WTC11 (cell line): ENCODE measurements around the gene SORCS2. TPM values are rescaled to one million over a fixed set of nuclear protein-coding genes. Genes with fewer than 3 reads are reported as not detected.

Experiments used
- ATAC-seq: fragments of 200-7000 bp; cut with Tn5 transposase; 2 replicates; pipeline ENCODE4 v1.10.0; 2021; ENCODE audit warnings: mild to moderate bottlenecking, moderate library complexity
- CTCF ChIA-PET: fragments of 300-600 bp; sonication (Branson Sonifier 250); formaldehyde crosslinking; loops from one replicate; lab custom pipeline; 2021; ENCODE audit warnings: antibody characterized with exemption; lab: Charles Lee
- POLR2A ChIA-PET: fragments of 350-600 bp; sonication (Branson Sonifier 250); formaldehyde crosslinking; loops from one replicate; lab custom pipeline; 2021; ENCODE audit warnings: antibody characterized with exemption; lab: Charles Lee
- DNase-seq: peaks from one replicate; pipeline ENCODE4 v3.0.0; 2021; ENCODE audit warnings: low spot score
- H3K27ac Mint-ChIP-seq: 2 replicates; pipeline ENCODE4 v1.8.0; 2021; ENCODE audit warnings: mixed read lengths
- H3K27me3 Mint-ChIP-seq: 2 replicates; pipeline ENCODE4 v1.8.0; 2021; ENCODE audit warnings: low read depth, mild to moderate bottlenecking, moderate library complexity, mixed read lengths
- H3K36me3 Mint-ChIP-seq: 2 replicates; pipeline ENCODE4 v1.8.0; 2021; ENCODE audit warnings: mixed read lengths
- H3K4me1 Mint-ChIP-seq: 2 replicates; pipeline ENCODE4 v1.8.0; 2022; ENCODE audit warnings: mixed read lengths
- H3K4me3 Mint-ChIP-seq: 2 replicates; pipeline ENCODE4 v1.8.0; 2021; ENCODE audit warnings: mild to moderate bottlenecking, moderate library complexity, mixed read lengths
- H3K9me3 Mint-ChIP-seq: 2 replicates; pipeline ENCODE4 v1.8.0; 2021; ENCODE audit warnings: mixed read lengths
- ATF3 ChIP-seq: sonication (generic); formaldehyde crosslinking; conservative IDR thresholded peaks from 2 replicates; pipeline ENCODE4 v1.8.1; 2022; ENCODE audit warnings: mild to moderate bottlenecking, missing genetic modification reagents
- ATF6 ChIP-seq: sonication (generic); formaldehyde crosslinking; IDR thresholded peaks from 2 replicates; pipeline ENCODE4 v1.8.1; 2023; ENCODE audit warnings: mild to moderate bottlenecking, missing genetic modification reagents
- CDX4 ChIP-seq: fragments of 250-450 bp; sonication (Bioruptor Pico); IDR thresholded peaks from 2 replicates; pipeline ENCODE4 v1.9.0; 2021; ENCODE audit warnings: moderate library complexity, mild to moderate bottlenecking, inconsistent platforms, borderline replicate concordance
- E2F4 ChIP-seq: sonication (generic); formaldehyde crosslinking; IDR thresholded peaks from 2 replicates; pipeline ENCODE4 v1.8.1; 2022; ENCODE audit warnings: low read depth, mild to moderate bottlenecking, moderate library complexity, missing genetic modification reagents, borderline replicate concordance
- EMX1 ChIP-seq: fragments of 250-450 bp; sonication (Bioruptor Pico); IDR thresholded peaks from 2 replicates; pipeline ENCODE4 v1.8.0; 2021; ENCODE audit warnings: mild to moderate bottlenecking
- ERG ChIP-seq: fragments of 250-450 bp; sonication (Bioruptor Pico); IDR thresholded peaks from 2 replicates; pipeline ENCODE4 v1.8.0; 2021; ENCODE audit warnings: mild to moderate bottlenecking
- ESRRA ChIP-seq: sonication (generic); formaldehyde crosslinking; IDR thresholded peaks from 2 replicates; pipeline ENCODE4 v1.8.1; 2022; ENCODE audit warnings: mild to moderate bottlenecking, missing genetic modification reagents, borderline replicate concordance
- FOXJ3 ChIP-seq: sonication (generic); formaldehyde crosslinking; IDR thresholded peaks from 2 replicates; pipeline ENCODE4 v1.9.0; 2021; ENCODE audit warnings: missing genetic modification reagents, mild to moderate bottlenecking, borderline replicate concordance
- IRF2 ChIP-seq: sonication (generic); formaldehyde crosslinking; IDR thresholded peaks from 2 replicates; pipeline ENCODE4 v1.8.0; 2022; ENCODE audit warnings: low read depth, missing genetic modification reagents, borderline replicate concordance
- NR1H2 ChIP-seq: sonication (generic); formaldehyde crosslinking; IDR thresholded peaks from 2 replicates; pipeline ENCODE4 v1.9.0; 2021; ENCODE audit warnings: mild to moderate bottlenecking, moderate library complexity, missing genetic modification reagents
- NR3C1 ChIP-seq: sonication (generic); formaldehyde crosslinking; conservative IDR thresholded peaks from 2 replicates; pipeline ENCODE4 v1.8.1; 2023; ENCODE audit warnings: low read depth, mild to moderate bottlenecking, missing genetic modification reagents
- SP1 ChIP-seq: sonication (generic); formaldehyde crosslinking; conservative IDR thresholded peaks from 2 replicates; pipeline ENCODE4 v1.8.1; 2022; ENCODE audit warnings: missing genetic modification reagents
- TEAD1 ChIP-seq: sonication (generic); formaldehyde crosslinking; IDR thresholded peaks from 2 replicates; pipeline ENCODE4 v1.8.0; 2022; ENCODE audit warnings: mild to moderate bottlenecking, missing genetic modification reagents
- ZMAT4 ChIP-seq: fragments of 250-450 bp; sonication (Bioruptor Pico); IDR thresholded peaks from 2 replicates; pipeline ENCODE4 v1.9.0; 2021; ENCODE audit warnings: mild to moderate bottlenecking
- ZNF121 ChIP-seq: sonication (generic); formaldehyde crosslinking; IDR thresholded peaks from 2 replicates; pipeline ENCODE4 v1.8.0; 2023; ENCODE audit warnings: missing genetic modification reagents
- ZNF138 ChIP-seq: sonication (generic); formaldehyde crosslinking; conservative IDR thresholded peaks from 2 replicates; pipeline ENCODE4 v1.8.1; 2022; ENCODE audit warnings: mild to moderate bottlenecking, moderate library complexity, missing genetic modification reagents
- ZNF219 ChIP-seq: sonication (generic); formaldehyde crosslinking; IDR thresholded peaks from 2 replicates; pipeline ENCODE4 v1.8.0; 2023; ENCODE audit warnings: missing genetic modification reagents, mild to moderate bottlenecking, borderline replicate concordance
- ZNF281 ChIP-seq: sonication (generic); formaldehyde crosslinking; IDR thresholded peaks from 2 replicates; pipeline ENCODE4 v1.8.0; 2023; ENCODE audit warnings: mild to moderate bottlenecking, missing genetic modification reagents
- ZNF396 ChIP-seq: fragments of 250-450 bp; sonication (Bioruptor Pico); IDR thresholded peaks from 2 replicates; pipeline ENCODE4 v1.8.0; 2021; ENCODE audit warnings: mild to moderate bottlenecking, moderate library complexity, borderline replicate concordance
- ZNF416 ChIP-seq: fragments of 250-450 bp; sonication (Bioruptor Pico); IDR thresholded peaks from 2 replicates; pipeline ENCODE4 v1.9.0; 2021; ENCODE audit warnings: mild to moderate bottlenecking, inconsistent platforms
- ZNF671 ChIP-seq: fragments of 250-450 bp; sonication (Bioruptor Pico); IDR thresholded peaks from 2 replicates; pipeline ENCODE4 v1.8.0; 2021; ENCODE audit warnings: mild to moderate bottlenecking
- total RNA-seq: library from RNA; stranded (reverse); gene quantifications from 3 replicates; pipeline ENCODE4 v1.2.3, GENCODE V29; 2021
- TF ChIP-seq, protein P1 (sequence below): sonication (generic); formaldehyde crosslinking; conservative IDR thresholded peaks from 2 replicates; pipeline ENCODE4 v1.8.1; 2023; ENCODE audit warnings: mild to moderate bottlenecking, low read depth, missing genetic modification reagents, moderate library complexity
- TF ChIP-seq, protein P2 (sequence below): sonication (generic); formaldehyde crosslinking; IDR thresholded peaks from 2 replicates; pipeline ENCODE4 v1.8.1; 2023; ENCODE audit warnings: mild to moderate bottlenecking, missing genetic modification reagents

Gene SORCS2
- total RNA-seq, 1 experiment from 2014 or later = 6.6 TPM

GRCh38 chr4:7574287-7575014 is 382.1 kb downstream of the SORCS2 start (continued):
- TF ChIP-seq ZNF281 (CRISPR knock-in tag) = no peak
- TF ChIP-seq E2F4 = no peak
- no peak for TF ChIP-seq ZNF121 (CRISPR knock-in tag)
- TF ChIP-seq ATF3 (CRISPR knock-in tag) = no peak
- no peak for TF ChIP-seq ATF6 (CRISPR knock-in tag)
- TF ChIP-seq ZNF138 = no peak
- no peak for TF ChIP-seq EMX1

GRCh38 chr4:7575426-7575825 is 383.1 kb downstream of the SORCS2 start:
- Mint-ChIP-seq H3K27me3 (peaks cover 14% of the 10 kb centered on the region), H3K9me3 (peaks cover 43% of the 10 kb centered on the region), H3K36me3 (peaks cover 33% of the 10 kb centered on the region), H3K4me1 (peaks cover 10% of the 10 kb centered on the region), H3K27ac (no peak overlapping the region), H3K4me3 (no peak overlapping the region)
- DNase-seq = no peak
- TF ChIP-seq ZMAT4 = no peak
- TF ChIP-seq ZNF416 (CRISPR knock-in tag) = no peak
- TF ChIP-seq, protein P1, sequence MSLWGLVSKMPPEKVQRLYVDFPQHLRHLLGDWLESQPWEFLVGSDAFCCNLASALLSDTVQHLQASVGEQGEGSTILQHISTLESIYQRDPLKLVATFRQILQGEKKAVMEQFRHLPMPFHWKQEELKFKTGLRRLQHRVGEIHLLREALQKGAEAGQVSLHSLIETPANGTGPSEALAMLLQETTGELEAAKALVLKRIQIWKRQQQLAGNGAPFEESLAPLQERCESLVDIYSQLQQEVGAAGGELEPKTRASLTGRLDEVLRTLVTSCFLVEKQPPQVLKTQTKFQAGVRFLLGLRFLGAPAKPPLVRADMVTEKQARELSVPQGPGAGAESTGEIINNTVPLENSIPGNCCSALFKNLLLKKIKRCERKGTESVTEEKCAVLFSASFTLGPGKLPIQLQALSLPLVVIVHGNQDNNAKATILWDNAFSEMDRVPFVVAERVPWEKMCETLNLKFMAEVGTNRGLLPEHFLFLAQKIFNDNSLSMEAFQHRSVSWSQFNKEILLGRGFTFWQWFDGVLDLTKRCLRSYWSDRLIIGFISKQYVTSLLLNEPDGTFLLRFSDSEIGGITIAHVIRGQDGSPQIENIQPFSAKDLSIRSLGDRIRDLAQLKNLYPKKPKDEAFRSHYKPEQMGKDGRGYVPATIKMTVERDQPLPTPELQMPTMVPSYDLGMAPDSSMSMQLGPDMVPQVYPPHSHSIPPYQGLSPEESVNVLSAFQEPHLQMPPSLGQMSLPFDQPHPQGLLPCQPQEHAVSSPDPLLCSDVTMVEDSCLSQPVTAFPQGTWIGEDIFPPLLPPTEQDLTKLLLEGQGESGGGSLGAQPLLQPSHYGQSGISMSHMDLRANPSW (CRISPR knock-in tag) = no peak
- TF ChIP-seq SP1 (CRISPR knock-in tag) = no peak
- no peak for TF ChIP-seq NR3C1
- TF ChIP-seq TEAD1 (CRISPR knock-in tag) = no peak
- no peak for TF ChIP-seq ZNF396 (CRISPR knock-in tag)
- TF ChIP-seq, protein P2, sequence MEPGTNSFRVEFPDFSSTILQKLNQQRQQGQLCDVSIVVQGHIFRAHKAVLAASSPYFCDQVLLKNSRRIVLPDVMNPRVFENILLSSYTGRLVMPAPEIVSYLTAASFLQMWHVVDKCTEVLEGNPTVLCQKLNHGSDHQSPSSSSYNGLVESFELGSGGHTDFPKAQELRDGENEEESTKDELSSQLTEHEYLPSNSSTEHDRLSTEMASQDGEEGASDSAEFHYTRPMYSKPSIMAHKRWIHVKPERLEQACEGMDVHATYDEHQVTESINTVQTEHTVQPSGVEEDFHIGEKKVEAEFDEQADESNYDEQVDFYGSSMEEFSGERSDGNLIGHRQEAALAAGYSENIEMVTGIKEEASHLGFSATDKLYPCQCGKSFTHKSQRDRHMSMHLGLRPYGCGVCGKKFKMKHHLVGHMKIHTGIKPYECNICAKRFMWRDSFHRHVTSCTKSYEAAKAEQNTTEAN (CRISPR knock-in tag) = no peak
- no peak for TF ChIP-seq FOXJ3
- TF ChIP-seq ESRRA (CRISPR knock-in tag) = no peak
- TF ChIP-seq NR1H2 = no peak
- TF ChIP-seq ZNF219 (CRISPR knock-in tag) = no peak
- no peak for TF ChIP-seq ERG (CRISPR knock-in tag)
- TF ChIP-seq ZNF138 = no peak
- no peak for TF ChIP-seq ZNF671
- TF ChIP-seq IRF2 = no peak
- no peak for TF ChIP-seq CDX4
- ATAC-seq = no peak
- POLR2A ChIA-PET = no interaction called here
- CTCF ChIA-PET = no interaction called here
